Activated T-helper 2 cell treated with anti-CD3 and anti-CD28 coated beads, Interferon-gamma antibody, Interleukin-2, Interleukin-4, amounts not matched to agents 10 μg/mL and 5 μg/mL and 100 μg/mL, durations not matched to agents 14 hours and 24 hours and 36 hours (primary cell): ENCODE results near the gene MYH13. TPM values are rescaled to one million over a fixed set of nuclear protein-coding genes. Genes with fewer than 3 reads are reported as not detected.
"Not testable (repeated sequence)": the region's sequence is repeated elsewhere in the genome, so short reads cannot be mapped to it uniquely, and the experiment has no call there.

ENCODE experiments used
- DNase-seq: peaks from one replicate; pipeline ENCODE4 v3.0.0; 2021; ENCODE audit warnings: low spot score
- H3K27ac Mint-ChIP-seq: one replicate; pipeline ENCODE4 v1.8.0; 2021; ENCODE audit warnings: mixed read lengths
- H3K27me3 Mint-ChIP-seq: one replicate; pipeline ENCODE4 v1.8.0; 2021; ENCODE audit warnings: low read depth, mixed read lengths
- H3K36me3 Mint-ChIP-seq: one replicate; pipeline ENCODE4 v1.8.0; 2021; ENCODE audit warnings: low read depth, mixed read lengths
- H3K4me1 Mint-ChIP-seq: one replicate; pipeline ENCODE4 v1.8.0; 2021; ENCODE audit warnings: low read depth, mixed read lengths
- H3K4me3 Mint-ChIP-seq: one replicate; pipeline ENCODE4 v1.8.0; 2021; ENCODE audit warnings: low read depth, mild to moderate bottlenecking, moderate library complexity, mixed read lengths
- H3K9me3 Mint-ChIP-seq: one replicate; pipeline ENCODE4 v1.8.0; 2021; ENCODE audit warnings: mixed read lengths
- intact Hi-C: fragments of 100-400 bp; cut with micrococcal nuclease; formaldehyde crosslinking; loops from one replicate; pipeline ENCODE4 v1.15.1; 2023
- total RNA-seq: library from RNA; stranded (reverse); gene quantifications from 2 replicates; pipeline ENCODE4 v1.2.3, GENCODE V29; 2022

MYH13 gene
- total RNA-seq, 1 donor from 2014 or later = not detected

GRCh38 chr17:10311131-10311530 is 61.7 kb downstream of the MYH13 start:
- Mint-ChIP-seq H3K9me3 (no peaks in the 10 kb centered on the region), H3K4me1 (no peaks in the 10 kb centered on the region), H3K27ac (no peak overlapping the region), H3K4me3 (no peak overlapping the region), H3K27me3 (no peaks in the 10 kb centered on the region), H3K36me3 (no peaks in the 10 kb centered on the region)
- DNase-seq = no peak
- intact Hi-C loops = no loop called here

- H3K4me1 Mint-ChIP-seq = no peaks in the 10 kb centered on the region
- intact Hi-C loops = no loop called here
- H3K27me3 Mint-ChIP-seq = no peaks in the 10 kb centered on the region
- no peaks in the 10 kb centered on the region for H3K36me3 Mint-ChIP-seq
- no peak overlapping the region for H3K27ac Mint-ChIP-seq
- DNase-seq = no peak
- H3K9me3 Mint-ChIP-seq = no peaks in the 10 kb centered on the region
- no peak overlapping the region for H3K4me3 Mint-ChIP-seq
Observed at GRCh38 chr17:10309003-10309974, 63.5 kb downstream of the MYH13 start.

- H3K9me3 Mint-ChIP-seq = no peaks in the 10 kb centered on the region
- H3K4me3 Mint-ChIP-seq = no peak overlapping the region
- H3K27ac Mint-ChIP-seq = no peak overlapping the region
- intact Hi-C loops = no loop called here
- H3K27me3 Mint-ChIP-seq = no peaks in the 10 kb centered on the region
- H3K4me1 Mint-ChIP-seq = no peaks in the 10 kb centered on the region
- no peaks in the 10 kb centered on the region for H3K36me3 Mint-ChIP-seq
- DNase-seq = no peak
Observed at GRCh38 chr17:10306585-10306984, 66.2 kb downstream of the MYH13 start.

- Mint-ChIP-seq H3K36me3 (no peaks in the 10 kb centered on the region), H3K4me3 (no peak overlapping the region), H3K9me3 (no peaks in the 10 kb centered on the region), H3K4me1 (no peaks in the 10 kb centered on the region), H3K27me3 (no peaks in the 10 kb centered on the region), H3K27ac (no peak overlapping the region)
- intact Hi-C loops = no loop called here
- no peak for DNase-seq
Observed at GRCh38 chr17:10305398-10305797, 67.4 kb downstream of the MYH13 start.

- Mint-ChIP-seq H3K4me3 (no peak overlapping the region), H3K4me1 (no peaks in the 10 kb centered on the region), H3K9me3 (no peaks in the 10 kb centered on the region), H3K27ac (no peak overlapping the region), H3K36me3 (no peaks in the 10 kb centered on the region), H3K27me3 (no peaks in the 10 kb centered on the region)
- DNase-seq = no peak
- intact Hi-C loops = no loop called here
Observed at GRCh38 chr17:10304758-10305300, 68.0 kb downstream of the MYH13 start.

- DNase-seq = no peak
- H3K27ac Mint-ChIP-seq = no peak overlapping the region
- peaks cover 3% of the 10 kb centered on the region for H3K4me1 Mint-ChIP-seq
- no peak overlapping the region for H3K4me3 Mint-ChIP-seq
- H3K36me3 Mint-ChIP-seq = no peaks in the 10 kb centered on the region
- H3K9me3 Mint-ChIP-seq = no peaks in the 10 kb centered on the region
- no peaks in the 10 kb centered on the region for H3K27me3 Mint-ChIP-seq
- intact Hi-C loops = no loop called here
Observed at GRCh38 chr17:10297691-10298090, 75.1 kb downstream of the MYH13 start.

GRCh38 chr17:10295728-10296343 is 77.0 kb downstream of the MYH13 start:
- H3K36me3 Mint-ChIP-seq = no peaks in the 10 kb centered on the region
- H3K27me3 Mint-ChIP-seq = no peaks in the 10 kb centered on the region
- H3K9me3 Mint-ChIP-seq = no peaks in the 10 kb centered on the region
- intact Hi-C loops = no loop called here
- DNase-seq = peak; percentile 16
- H3K4me1 Mint-ChIP-seq = peaks cover 8% of the 10 kb centered on the region
- H3K4me3 Mint-ChIP-seq = no peak overlapping the region
- H3K27ac Mint-ChIP-seq = no peak overlapping the region

GRCh38 chr17:10294180-10294579 is 78.6 kb downstream of the MYH13 start:
- Mint-ChIP-seq H3K4me1 (peaks cover 8% of the 10 kb centered on the region), H3K27ac (no peak overlapping the region), H3K9me3 (no peaks in the 10 kb centered on the region), H3K36me3 (no peaks in the 10 kb centered on the region), H3K27me3 (peaks cover 8% of the 10 kb centered on the region), H3K4me3 (no peak overlapping the region)
- DNase-seq = no peak
- intact Hi-C loops = no loop called here

GRCh38 chr17:10292057-10292937 is 80.5 kb downstream of the MYH13 start:
- H3K4me1 Mint-ChIP-seq = peaks cover 8% of the 10 kb centered on the region
- intact Hi-C loops = no loop called here
- DNase-seq = no peak

GRCh38 chr17:10291576-10291975 is 81.2 kb downstream of the MYH13 start:
- H3K36me3 Mint-ChIP-seq, H3K27me3 Mint-ChIP-seq, DNase-seq, H3K27ac Mint-ChIP-seq, H3K9me3 Mint-ChIP-seq, H3K4me1 Mint-ChIP-seq, H3K4me3 Mint-ChIP-seq, intact Hi-C loops: not testable (repeated sequence)

More at GRCh38 chr17:10292057-10292937, 80.5 kb downstream of the MYH13 start:
- Mint-ChIP-seq H3K27ac (no peak overlapping the region), H3K9me3 (no peaks in the 10 kb centered on the region), H3K36me3 (no peaks in the 10 kb centered on the region), H3K4me3 (no peak overlapping the region), H3K27me3 (peaks cover 10% of the 10 kb centered on the region)

GRCh38 chr17:10290041-10290440 is 82.8 kb downstream of the MYH13 start:
- intact Hi-C loops = no loop called here
- no peak for DNase-seq
- Mint-ChIP-seq H3K9me3 (no peaks in the 10 kb centered on the region), H3K27me3 (peaks cover 10% of the 10 kb centered on the region), H3K4me1 (peaks cover 8% of the 10 kb centered on the region), H3K4me3 (no peak overlapping the region), H3K27ac (no peak overlapping the region), H3K36me3 (no peaks in the 10 kb centered on the region)

- Mint-ChIP-seq H3K4me1 (no peaks in the 10 kb centered on the region), H3K27me3 (peaks cover 10% of the 10 kb centered on the region)
Observed at GRCh38 chr17:10286324-10286723, 86.5 kb downstream of the MYH13 start.

More at GRCh38 chr17:10286324-10286723, 86.5 kb downstream of the MYH13 start:
- Mint-ChIP-seq H3K9me3 (no peaks in the 10 kb centered on the region), H3K36me3 (no peaks in the 10 kb centered on the region), H3K27ac (no peak overlapping the region), H3K4me3 (no peak overlapping the region)
- intact Hi-C loops = no loop called here
- no peak for DNase-seq
